Activated CD8-positive, alpha-beta memory T cell treated with anti-CD3 and anti-CD28 coated beads for 24 hours (primary cell): ENCODE data around the gene TEN1.

ENCODE experiments used
- DNase-seq: peaks from one replicate; pipeline ENCODE4 v3.0.0-alpha.2; 2020

The TEN1 gene

DNA sequence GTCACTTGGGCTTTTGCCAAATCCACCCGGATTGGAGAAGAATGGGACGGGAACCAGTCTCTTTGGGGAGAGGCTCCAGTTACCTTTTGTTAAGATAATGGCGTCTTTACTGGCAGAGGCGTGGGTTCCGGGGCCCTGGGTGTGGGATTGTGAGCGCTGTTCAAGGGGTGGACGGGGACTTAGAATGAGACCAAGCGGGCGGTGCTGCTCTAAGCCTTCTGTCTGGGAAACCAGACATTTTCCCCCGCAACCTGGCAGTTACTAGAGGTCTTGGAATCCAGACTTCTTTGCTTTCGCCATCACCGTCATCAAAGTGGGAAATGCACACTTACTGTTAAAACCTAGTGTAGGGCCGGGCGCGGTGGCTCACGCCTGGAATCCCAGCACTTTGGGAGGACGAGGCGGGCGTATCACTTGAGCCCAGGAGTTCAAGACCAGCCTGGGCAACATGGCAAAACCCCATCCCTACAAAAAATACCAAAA is 706 bp downstream of the TEN1 start:
- DNase-seq, result no peak

DNA sequence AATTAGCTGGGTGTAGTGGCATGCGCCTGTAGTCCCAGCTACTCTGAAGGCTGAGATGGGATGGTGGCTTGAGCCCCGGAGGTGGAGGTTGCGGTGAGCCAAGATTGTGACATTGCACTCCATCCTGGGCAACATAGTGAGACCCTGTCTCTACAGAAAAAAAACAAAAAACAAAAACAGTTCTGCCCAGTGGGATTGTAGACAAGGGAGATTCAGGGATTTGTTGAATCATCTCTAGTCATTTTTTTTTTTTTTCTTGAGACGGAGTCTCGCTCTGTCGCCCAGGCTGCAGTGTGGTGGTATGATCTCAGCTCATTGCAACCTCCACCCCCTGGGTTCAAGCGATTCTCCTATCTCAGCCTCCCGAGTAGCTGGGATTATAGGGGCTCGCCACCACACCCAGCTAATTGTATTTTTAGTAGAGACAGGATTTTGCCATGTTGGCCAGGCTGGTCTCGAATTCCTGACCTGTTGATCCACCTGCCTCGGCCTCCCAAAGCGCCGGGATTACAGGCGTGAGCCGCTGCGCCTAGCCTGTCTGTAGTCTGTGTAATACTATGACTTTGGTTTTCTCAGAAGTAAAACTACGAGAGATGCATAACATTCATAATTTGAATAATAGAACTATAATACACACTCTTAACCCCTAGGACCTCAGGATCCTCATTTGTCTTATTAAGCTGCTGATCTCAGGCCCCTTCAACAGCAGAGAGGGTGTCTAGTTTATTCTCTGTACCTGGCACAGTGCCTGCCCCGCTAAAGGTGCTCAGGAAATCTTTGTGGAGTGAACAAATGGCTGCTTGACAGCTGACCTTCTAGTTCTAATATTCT is 1.4 kb downstream of the TEN1 start:
- no peak for DNase-seq

DNA sequence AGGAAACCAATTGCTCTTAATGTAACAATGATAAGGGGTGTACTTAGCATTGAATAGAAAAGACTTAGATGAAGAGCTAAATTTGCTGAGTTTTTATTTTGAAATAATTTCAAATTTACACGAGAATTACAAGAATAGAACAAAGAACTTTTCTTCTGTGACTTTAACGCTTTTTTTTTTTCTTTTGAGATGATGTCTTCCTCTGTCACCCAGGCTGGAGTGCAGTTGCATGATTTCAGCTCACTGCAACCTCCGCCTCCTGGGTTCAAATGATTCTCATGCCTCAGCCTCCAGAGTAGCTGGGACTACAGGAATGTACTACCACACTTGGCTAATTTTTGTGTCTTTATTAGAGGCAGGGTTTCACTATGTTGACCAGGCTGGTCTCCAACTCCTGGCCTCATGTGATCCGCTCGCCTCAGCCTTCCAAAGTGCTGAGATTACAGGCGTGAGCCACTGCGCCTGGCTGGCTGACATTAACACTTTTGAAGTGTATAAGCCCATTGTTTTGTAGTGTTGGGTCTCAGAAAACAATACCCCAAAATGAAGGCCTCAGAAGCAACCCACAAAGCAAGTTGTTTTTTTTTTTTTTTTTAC is 2.1 kb downstream of the TEN1 start:
- DNase-seq, result no peak

DNA sequence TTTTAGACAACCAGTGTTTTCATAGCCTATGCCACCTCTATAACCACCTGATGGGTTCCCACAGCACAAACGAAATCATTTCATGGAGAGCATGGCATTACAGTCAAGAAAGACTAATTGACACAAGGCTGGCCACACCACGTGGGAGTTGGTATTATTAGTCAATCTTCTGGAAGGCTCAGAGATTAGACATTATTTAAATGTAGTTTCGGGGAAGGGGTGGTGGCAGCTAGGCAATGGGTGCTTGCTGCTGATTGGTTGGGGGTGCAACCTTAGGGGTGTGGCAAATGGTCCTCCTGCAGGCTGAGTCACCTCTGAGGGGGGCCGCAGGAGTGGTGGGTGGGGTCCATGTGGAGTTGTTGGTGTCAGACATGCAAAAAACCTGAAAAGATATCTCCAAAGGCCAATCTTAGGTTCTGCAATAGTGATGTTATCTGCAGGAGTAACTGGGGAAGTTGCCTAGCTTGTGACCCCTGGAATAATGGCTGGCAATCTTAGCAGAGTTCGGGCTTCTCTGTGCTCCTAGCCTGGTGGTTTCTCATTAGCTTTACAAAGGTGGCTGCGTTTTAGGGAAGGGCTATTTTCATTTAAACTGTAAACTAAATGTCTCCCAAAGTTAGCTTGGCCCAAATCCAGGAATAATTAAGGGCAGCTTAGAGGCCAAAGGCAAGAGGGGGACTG is 4.6 kb downstream of the TEN1 start:
- no peak for DNase-seq

DNA sequence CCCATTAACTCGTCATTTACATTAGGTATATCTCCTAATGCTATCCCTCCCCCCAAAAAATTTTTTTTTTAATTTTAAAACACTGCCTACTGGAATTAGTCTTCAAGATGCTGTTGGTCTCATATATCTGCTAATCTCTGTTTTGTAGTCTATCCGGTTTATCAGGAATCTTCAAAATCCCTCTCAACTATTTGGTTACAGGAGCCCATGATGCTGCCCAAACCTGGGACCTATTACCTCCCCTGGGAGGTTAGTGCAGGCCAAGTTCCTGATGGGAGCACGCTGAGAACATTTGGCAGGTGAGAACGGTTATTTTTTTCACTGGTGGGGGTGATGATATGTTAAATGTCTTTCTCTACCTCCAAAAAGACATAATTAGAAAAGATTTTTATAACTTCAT is 6.9 kb downstream of the TEN1 start:
- DNase-seq, result no peak

DNA sequence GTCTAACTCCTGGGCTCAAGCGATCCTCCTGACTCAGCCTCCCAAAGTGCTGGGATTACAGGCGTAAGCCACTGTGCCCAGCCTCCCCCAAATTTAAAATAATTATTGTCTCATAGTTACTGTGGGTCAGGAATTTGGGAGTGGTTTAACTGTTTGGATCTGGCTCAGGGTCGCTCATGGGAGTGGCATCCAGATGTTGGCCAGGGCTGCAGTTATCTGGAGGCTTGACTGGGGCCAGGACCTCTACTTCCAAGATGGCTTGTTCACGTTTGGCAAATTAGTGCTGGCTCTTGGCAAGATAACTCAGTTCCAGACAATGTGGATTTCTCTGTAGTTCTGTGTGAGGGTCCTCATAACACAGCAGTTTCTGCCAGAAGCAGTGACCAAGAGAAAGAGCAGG is 8.0 kb downstream of the TEN1 start:
- DNase-seq, result no peak

DNA sequence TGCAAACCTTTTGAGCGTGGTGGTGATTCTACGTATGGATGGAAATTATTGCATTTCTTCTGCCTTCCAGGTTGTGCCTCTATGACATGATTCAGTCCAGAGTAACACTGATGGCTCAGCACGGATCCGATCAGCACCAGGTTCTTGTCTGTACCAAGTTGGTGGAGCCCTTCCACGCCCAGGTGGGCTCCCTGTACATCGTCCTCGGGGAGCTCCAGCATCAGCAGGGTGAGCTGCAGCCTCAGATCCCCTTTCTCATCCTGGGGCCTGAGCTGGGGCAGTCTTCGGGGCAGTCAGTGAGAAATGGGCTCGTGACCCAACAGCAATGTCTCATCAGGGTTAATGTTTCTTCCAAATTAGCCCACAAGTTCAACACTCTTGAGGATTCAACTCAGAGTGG is 12.4 kb downstream of the TEN1 start:
- DNase-seq, result no peak

DNA sequence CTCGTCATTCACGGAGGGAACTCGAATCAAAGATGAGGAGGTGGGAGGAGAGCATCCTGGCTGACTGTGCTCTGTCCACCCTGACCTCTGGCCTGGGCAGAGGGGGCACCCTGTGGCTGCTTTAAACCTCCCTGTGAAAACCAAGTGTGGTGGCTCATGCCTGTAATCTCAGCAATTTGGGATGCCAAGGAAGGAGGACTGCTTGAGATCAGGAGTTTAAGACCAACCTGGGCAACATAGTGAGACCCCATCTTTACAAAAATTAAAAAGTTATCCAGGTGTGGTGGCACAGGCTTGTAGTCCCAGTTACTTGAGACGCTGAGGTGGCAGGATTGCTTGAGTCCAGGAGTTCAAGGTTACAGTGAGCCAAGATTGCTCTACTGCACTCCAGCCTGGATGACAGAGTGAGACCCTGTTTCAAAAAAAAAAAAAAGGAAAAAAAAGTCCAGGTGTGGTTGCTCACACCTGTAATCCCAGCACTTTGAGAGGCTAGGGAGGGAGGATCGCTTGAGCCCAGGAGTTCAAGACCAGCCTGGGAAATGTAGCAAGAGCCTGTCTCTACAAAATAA is 15.8 kb downstream of the TEN1 start:
- no peak for DNase-seq

DNA sequence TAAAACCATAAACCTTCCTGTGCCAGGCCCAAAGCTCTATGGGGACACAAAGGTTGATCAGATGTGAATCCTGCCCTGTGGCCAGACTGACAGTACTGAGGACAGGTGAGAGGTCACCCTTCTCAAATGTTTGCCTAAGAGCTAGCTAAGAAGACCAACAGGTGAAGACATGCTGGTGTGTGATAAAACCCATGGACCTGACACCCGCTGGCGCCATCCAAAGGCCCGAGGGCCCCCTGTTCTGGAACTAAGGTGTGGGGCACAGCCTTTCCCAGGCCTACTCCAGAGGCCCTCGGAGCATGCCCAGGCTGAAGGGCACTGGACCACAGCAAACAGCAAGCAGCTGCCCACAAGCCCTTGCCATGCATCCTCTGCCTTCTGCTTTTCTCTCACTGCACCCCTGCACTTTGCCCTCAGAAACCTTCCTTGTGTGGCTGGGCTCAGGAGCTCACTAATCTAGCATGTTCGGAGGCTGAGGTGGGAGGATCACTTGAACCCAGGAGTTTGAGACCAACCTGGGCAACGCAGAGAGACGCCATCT is 16.4 kb downstream of the TEN1 start:
- DNase-seq, result no peak

DNA sequence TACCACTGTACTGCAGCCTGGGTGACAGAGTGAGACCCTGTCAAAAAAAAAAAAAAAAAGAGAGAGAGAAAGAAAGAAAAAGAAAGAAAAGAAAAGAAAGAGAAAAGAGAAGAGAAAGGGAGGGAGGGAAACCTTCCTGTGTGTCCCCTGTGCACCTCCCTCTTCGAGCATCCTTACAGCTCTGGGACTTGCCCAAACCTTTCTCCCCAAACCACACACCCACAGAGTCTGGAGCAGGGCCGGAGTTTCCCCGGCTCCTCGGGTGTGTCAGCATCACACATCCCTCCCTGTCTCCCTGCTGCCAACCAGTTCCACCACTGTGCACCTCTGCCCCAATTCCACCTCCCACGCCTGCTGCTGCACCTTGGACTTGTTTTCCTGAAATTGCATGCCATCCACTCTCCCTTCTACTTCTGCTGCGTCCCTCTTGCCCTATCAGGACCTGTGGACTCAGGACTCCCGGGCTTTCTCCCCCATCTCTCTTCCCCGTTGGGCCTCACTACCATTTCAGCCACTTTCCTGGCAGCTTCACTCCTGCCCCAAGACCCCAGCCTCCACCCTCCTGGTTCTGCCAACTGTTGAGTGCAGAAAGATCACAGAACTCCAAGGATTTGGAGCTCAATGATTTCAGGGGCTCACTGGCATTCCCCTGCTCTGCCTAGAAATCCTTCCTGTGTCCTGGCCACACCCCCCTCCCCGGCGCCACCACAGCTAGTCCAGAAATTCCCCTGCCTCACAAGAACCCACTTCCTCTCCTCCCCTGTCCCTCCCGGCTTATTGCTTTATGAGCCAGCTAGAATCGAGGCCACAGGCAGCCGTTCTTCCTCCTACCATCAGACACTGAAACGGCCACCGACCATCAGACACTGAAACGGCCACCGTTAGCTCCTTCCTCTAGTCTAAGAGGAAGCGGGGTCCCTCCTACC is 17.9 kb downstream of the TEN1 start:
- DNase-seq, result no peak

DNA sequence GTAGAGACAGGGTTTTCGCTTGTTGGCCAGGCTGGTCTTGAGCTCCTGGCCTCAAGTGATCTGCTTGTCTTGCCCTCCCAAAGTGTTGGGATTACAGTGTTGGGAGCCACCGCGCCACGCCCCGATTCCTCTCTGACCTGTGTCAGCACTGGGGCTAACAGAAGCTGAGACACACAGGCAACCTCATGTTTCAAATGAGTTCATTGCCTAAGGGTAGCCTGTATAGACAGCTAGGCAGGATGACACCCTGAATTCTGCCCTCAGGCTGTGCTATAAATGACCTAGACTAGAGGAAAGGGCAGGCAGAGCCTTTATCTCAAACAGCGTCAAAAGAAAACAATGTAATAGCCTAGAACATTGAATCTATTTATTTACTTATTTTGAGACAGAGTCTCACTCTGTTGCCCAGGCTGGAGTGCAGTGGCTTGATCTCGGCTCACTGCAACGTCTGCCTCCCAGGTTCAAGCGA is 19.3 kb downstream of the TEN1 start:
- no peak for DNase-seq

DNA sequence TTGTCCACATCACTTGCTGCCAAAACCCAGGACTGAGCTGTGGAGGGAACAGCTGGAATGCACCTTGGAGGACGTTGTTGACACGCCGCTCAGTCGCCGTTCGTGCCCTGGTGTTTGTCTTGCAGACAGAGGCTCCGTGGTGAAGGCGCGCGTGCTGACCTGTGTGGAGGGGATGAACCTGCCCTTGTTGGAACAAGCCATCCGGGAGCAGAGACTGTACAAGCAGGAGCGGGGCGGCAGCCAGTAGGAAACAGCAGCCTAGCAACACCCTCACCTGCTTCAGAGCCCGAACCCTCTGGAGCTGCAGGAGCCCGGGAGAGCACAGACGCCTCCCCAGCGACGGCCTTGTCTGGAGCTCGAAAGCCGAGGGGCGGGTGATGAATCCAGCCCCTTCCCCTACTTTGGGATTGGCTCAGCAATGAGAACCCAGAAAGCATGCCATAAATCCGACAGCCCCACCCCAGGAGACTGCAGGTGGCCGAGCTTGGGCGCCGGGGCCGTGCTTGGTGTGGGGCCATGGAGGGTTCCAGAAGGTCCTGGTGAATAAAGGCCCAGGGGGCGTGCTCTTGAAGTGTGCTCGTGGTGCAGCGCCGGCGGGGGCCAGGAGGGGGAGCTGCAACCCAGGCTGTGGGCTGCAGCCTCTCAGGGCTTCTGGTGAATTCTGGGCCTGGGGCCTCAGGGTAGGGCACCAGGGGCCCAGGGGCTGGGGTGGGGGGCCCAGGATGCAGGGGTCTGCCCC is 21.1 kb downstream of the TEN1 start:
- DNase-seq, result peak; percentile 84

DNA sequence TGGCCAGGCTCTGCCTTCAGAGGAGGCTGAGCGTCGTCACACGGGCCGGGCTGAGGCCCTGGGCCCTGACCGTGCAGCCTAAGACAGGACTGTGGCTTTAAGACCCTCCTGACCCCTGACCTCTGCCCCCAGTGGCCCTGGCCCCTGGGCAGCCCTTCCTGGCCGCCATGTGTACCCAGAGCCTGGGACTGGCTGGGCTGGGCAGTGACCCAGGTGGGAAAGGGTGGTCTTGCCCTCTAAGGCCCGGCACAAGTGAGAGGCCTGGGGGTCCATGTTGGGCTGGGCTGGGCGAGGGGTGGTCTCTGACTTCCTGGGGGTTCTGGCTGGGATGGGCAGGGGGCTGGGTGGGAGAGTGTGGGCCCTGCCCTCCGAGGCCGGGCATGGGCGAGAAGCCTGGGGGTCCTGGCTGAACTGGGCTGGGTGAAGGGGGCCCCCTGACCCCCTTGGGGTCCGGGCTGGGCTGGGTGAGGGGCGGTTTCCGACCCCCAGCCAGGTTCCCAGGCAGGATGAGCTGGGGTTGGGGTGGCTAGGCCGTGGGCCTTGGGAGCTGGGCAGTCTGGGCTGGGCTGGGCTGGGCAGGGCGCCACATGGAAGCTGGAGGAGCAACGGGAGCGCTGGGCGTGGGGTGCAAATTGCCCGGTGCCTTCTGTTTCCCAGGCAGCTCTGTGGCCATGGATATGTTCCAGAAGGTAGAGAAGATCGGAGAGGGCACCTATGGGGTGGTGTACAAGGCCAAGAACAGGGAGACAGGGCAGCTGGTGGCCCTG is 21.9 kb downstream of the TEN1 start, which contains the start of gene CDK3:
Gene CDK3, plus strand, starts transcription at position 101 of the 767 bp plus-strand sequence. Its CDS starts 571 bp downstream, at position 672.
- DNase-seq, result no peak

DNA sequence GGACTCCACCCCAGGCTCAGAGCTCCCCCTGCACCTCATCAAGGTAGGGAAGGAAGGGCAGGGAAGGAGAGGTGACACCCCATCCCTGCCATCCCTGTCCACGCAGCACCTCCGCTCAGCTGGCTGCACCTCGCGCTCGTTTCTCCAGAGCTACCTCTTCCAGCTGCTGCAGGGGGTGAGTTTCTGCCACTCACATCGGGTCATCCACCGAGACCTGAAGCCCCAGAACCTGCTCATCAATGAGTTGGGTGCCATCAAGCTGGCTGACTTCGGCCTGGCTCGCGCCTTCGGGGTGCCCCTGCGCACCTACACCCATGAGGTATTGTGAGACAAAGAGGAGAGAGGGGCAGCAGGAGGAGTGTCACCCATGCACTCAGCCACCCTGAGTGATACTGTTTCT is 23.1 kb downstream of the TEN1 start:
- no peak for DNase-seq

DNA sequence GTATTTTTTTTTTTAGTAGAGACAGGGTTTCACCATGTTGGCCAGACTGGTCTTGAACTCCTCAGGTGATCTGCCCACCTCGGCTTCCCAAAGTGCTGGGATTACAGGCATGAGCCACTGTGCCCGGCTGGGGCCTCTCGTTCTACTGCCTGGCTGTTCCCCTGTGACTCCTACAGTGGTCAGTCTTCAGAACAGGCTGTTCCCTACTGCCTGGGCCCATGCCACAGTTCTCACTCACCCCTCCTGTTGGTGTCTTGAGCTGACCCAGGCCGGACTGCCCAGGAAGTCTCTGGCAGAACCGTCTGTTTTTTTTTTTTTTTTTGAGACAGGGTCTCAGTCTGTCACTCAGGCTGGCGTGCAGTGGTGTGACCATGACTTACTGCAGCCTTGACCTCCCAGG is 24.9 kb downstream of the TEN1 start:
- no peak for DNase-seq

DNA sequence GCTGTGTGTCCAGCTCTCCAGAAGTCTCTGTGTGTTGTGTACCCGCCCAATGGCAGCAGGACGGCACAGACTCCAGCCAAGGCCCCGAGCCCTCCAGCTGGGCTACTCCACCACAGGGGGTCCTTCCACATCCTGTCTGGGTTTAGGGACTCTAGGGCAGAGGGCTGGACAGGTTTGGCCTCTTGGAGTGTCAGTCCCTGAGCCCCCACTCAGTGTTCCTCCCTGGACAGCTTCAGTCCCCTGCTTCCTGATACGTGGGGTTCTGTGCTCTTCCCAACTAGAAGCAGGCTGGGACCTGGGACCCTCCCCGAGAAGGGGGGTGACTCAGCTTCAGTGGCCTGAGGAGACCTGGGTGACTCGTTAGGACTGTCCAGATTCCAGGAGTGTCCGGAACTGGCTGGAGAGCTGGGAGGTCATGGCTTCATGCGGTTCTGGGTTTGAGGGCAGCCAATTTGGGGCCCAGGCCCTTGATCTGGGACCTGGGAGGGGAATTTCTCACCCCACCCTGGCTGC is 25.8 kb downstream of the TEN1 start:
- DNase-seq, result no peak

DNA sequence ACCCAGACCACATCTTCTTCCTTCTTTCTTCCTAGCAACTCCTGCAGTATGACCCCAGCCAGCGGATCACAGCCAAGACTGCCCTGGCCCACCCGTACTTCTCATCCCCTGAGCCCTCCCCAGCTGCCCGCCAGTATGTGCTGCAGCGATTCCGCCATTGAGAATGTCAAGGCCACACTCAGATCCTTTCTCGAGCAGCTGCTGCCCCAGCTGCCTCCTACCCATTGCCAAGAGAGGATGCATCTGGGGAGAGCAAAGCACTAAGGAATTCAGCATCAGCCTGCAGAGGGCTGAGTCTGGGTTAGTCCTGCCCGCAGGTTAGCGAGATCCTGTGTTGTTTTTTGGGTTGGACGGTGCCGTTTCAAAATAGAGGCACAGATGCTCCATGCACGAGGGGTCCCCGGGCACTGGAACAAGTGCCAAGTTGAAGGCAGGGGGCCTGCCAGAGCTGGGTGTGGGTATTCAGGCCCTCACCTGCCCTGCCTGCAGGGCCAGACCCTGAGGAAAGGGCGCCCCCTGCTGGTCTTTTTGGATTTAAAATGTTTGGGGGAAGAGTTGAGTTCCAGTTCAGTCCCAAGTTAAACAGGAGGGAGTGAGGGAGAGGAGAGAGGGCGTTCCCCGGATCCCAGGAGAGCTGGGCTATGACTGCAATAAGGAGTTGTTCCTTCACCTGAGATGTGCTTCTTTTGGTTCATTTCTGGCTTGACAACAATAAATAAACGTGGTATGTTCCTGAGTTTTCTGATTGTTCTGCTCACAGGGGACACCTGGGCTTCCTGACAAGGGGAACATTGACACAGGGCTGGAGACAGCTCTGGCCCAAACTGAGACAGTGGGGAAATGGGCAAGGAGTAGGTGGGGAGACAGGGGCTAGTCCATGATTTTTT is 26.5 kb downstream of the TEN1 start:
- DNase-seq, result peak; percentile 94

DNA sequence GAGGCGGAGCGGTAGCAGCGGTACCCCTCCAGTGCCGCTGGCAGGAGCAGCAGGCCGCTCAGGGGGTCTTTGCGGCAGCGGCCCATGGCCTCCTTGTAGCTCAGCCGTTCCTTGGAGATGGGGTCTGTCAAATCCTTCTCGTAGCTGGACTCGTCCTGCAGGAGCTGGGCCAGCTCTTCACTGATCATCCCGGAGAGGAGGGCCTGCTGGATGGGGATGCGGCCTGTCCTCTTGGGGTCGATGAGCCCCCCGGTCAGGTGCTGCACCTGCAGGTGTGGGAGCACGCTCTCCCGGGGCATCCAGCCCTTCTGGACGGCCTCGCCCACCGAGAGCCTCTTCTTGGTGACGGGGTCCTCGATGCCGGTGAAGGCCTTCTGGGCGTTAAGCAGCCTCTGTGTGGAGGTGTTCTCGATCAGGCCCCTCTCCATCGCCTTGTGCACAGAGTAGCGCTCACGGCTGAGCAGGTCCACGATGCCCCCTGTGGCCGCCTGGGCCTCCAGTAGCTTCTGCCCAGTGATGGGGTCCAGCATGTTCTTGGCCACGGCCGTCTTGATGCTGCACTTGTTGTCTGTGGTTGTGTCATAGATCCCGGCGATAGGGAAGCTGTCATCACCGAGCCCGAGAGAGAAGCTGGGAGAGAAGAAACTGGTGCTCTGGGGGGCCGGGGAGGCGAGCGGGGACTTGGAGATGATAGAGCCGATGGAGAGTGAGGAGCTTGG is 28.2 kb downstream of the TEN1 start:
- no peak for DNase-seq

DNA sequence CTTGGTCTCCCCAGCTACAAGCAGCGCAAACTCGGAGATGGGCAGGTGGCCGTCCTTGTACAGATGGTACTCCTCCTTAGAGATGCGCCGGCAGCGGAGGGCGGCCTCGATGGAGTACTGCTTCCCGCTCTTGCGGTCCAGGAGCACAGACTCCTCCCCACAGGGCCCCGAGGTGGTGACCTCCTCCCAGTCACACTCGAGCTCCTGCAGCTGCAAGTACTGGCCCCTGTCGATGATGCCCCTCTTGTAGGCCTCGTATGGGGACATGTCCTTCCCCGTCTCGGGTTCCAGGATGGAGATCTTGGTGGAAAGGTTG is 28.8 kb downstream of the TEN1 start:
- no peak for DNase-seq
